ENCODE results near the gene FMN1.

FMN1 gene

GRCh38 chr15:33125894-33126537, 68.5 kb downstream of the FMN1 start:
- Histone ChIP-seq H3F3A (ENCODE audit: control insufficient read depth, insufficient read depth) (no peaks in the 10 kb centered on the region), H3K79me2 (ENCODE audit: control insufficient read depth, low read length) (no peaks in the 10 kb centered on the region), H3K27ac (ENCODE audit: low read depth, low read length) (no peak overlapping the region), H3K36me3 (ENCODE audit: control insufficient read depth, low read length) (no peaks in the 10 kb centered on the region), H4K20me1 (ENCODE audit: control insufficient read depth, insufficient read depth, low read depth, low read length) (no peaks in the 10 kb centered on the region), H3K9me3 (ENCODE audit: control insufficient read depth, insufficient read depth, low read length) (no peaks in the 10 kb centered on the region), H3K4me2 (ENCODE audit: low read length) (no peak overlapping the region), H3K4me1 (ENCODE audit: control insufficient read depth, low read length) (peaks cover 5% of the 10 kb centered on the region; the same call in 1 of the 2 replicates), H3K9me2 (replicated peaks; ENCODE audit: control insufficient read depth, low read length) (no peaks in the 10 kb centered on the region), H3K27me3 (ENCODE audit: control insufficient read depth, low read length) (no peaks in the 10 kb centered on the region), H3K4me3 (ENCODE audit: low read length) (no peak overlapping the region)
- TF ChIP-seq EZH2phosphoT487 (IDR thresholded peaks at IDR 0.05; ENCODE audit: borderline replicate concordance, low read length) (no peak), CTCF (IDR thresholded peaks at IDR 0.05; ENCODE audit: low read depth, low read length, poor library complexity, severe bottlenecking) (no peak)

- Histone ChIP-seq H3K4me2 (ENCODE audit: low read length) (no peak overlapping the region), H3K79me2 (ENCODE audit: control insufficient read depth, low read length) (no peaks in the 10 kb centered on the region), H3K9me2 (replicated peaks; ENCODE audit: control insufficient read depth, low read length) (no peaks in the 10 kb centered on the region), H3K4me3 (ENCODE audit: low read length) (no peak overlapping the region), H3K27ac (ENCODE audit: low read depth, low read length) (no peak overlapping the region), H3K4me1 (ENCODE audit: control insufficient read depth, low read length) (peaks cover 5% of the 10 kb centered on the region; the same call in 1 of the 2 replicates), H4K20me1 (ENCODE audit: control insufficient read depth, insufficient read depth, low read depth, low read length) (no peaks in the 10 kb centered on the region), H3F3A (ENCODE audit: control insufficient read depth, insufficient read depth) (no peaks in the 10 kb centered on the region), H3K27me3 (ENCODE audit: control insufficient read depth, low read length) (no peaks in the 10 kb centered on the region), H3K36me3 (ENCODE audit: control insufficient read depth, low read length) (no peaks in the 10 kb centered on the region), H3K9me3 (ENCODE audit: control insufficient read depth, insufficient read depth, low read length) (no peaks in the 10 kb centered on the region)
- TF ChIP-seq EZH2phosphoT487 (IDR thresholded peaks at IDR 0.05; ENCODE audit: borderline replicate concordance, low read length): no peak
- TF ChIP-seq CTCF (IDR thresholded peaks at IDR 0.05; ENCODE audit: low read depth, low read length, poor library complexity, severe bottlenecking): no peak
Measured at GRCh38 chr15:33124811-33125210, 69.7 kb downstream of the FMN1 start.

- Histone ChIP-seq H3K9me2 (replicated peaks; ENCODE audit: control insufficient read depth, low read length) (no peaks in the 10 kb centered on the region), H3K27me3 (ENCODE audit: control insufficient read depth, low read length) (no peaks in the 10 kb centered on the region), H4K20me1 (ENCODE audit: control insufficient read depth, insufficient read depth, low read depth, low read length) (no peaks in the 10 kb centered on the region), H3K27ac (ENCODE audit: low read depth, low read length) (no peak overlapping the region), H3K79me2 (ENCODE audit: control insufficient read depth, low read length) (no peaks in the 10 kb centered on the region), H3K9me3 (ENCODE audit: control insufficient read depth, insufficient read depth, low read length) (no peaks in the 10 kb centered on the region), H3K4me2 (ENCODE audit: low read length) (no peak overlapping the region), H3K4me1 (ENCODE audit: control insufficient read depth, low read length) (peaks cover 5% of the 10 kb centered on the region; the same call in 1 of the 2 replicates), H3K4me3 (ENCODE audit: low read length) (no peak overlapping the region), H3F3A (ENCODE audit: control insufficient read depth, insufficient read depth) (no peaks in the 10 kb centered on the region), H3K36me3 (ENCODE audit: control insufficient read depth, low read length) (no peaks in the 10 kb centered on the region)
- no peak for TF ChIP-seq CTCF (IDR thresholded peaks at IDR 0.05; ENCODE audit: low read depth, low read length, poor library complexity, severe bottlenecking)
- no peak for TF ChIP-seq EZH2phosphoT487 (IDR thresholded peaks at IDR 0.05; ENCODE audit: borderline replicate concordance, low read length)
Measured at GRCh38 chr15:33124279-33124678, 70.2 kb downstream of the FMN1 start.

All from DOHH2 (cell line).